ENCODE results near the gene DIP2C. TPM values are rescaled to one million over a fixed set of nuclear protein-coding genes. Genes with fewer than 3 reads are reported as not detected.

DIP2C gene
- total and polyA plus RNA-seq, 4 donors: 6.4 to 40.2 (median 23.8) TPM

- no peak overlapping the region for H3K4me3 ChIP-seq (ENCODE audit: low read length in 2 of 2)
- H3K27me3 ChIP-seq (ENCODE audit: control insufficient read depth in 1 of 2, insufficient read depth in 2 of 2, low read length in 1 of 2): no peaks in the 10 kb centered on the region
- DNase-seq: peak in 1 of 2 donors; percentile 39
- intact Hi-C loops (cut with DNase I): no loop called here
- H3K4me1 ChIP-seq (ENCODE audit: control insufficient read depth in 1 of 2, insufficient read depth in 2 of 2, low read length in 2 of 2): no peaks in the 10 kb centered on the region
- no peak for ATAC-seq (ENCODE audit: low FRiP score)
- no peak overlapping the region for H3K27ac ChIP-seq (ENCODE audit: low read depth in 1 of 2, low read length in 2 of 2)
- H3K9me3 ChIP-seq (ENCODE audit: control insufficient read depth, low read length): no peaks in the 10 kb centered on the region
- H3K36me3 ChIP-seq (ENCODE audit: control insufficient read depth in 1 of 2, insufficient read depth in 2 of 2, low read length in 1 of 2): no peaks in the 10 kb centered on the region
- 96 to 97% methylated on average over 14 to 16 of the region's 16 CpGs for WGBS, 2 donors
Observed at GRCh38 chr10:378930-379704, 310.4 kb downstream of the DIP2C start.

- H3K9me3 ChIP-seq (ENCODE audit: control insufficient read depth, low read length): no peaks in the 10 kb centered on the region
- no peaks in the 10 kb centered on the region for H3K36me3 ChIP-seq (ENCODE audit: control insufficient read depth in 1 of 2, insufficient read depth in 2 of 2, low read length in 1 of 2)
- DNase-seq: no peak
- ATAC-seq (ENCODE audit: low FRiP score): no peak
- no peaks in the 10 kb centered on the region for H3K4me1 ChIP-seq (ENCODE audit: control insufficient read depth in 1 of 2, insufficient read depth in 2 of 2, low read length in 2 of 2)
- intact Hi-C loops (cut with DNase I): no loop called here
- H3K27ac ChIP-seq (ENCODE audit: low read depth in 1 of 2, low read length in 2 of 2): no peak overlapping the region
- H3K27me3 ChIP-seq (ENCODE audit: control insufficient read depth in 1 of 2, insufficient read depth in 2 of 2, low read length in 1 of 2): no peaks in the 10 kb centered on the region
- H3K4me3 ChIP-seq (ENCODE audit: low read length in 2 of 2): no peak overlapping the region
- 91% methylated on average over 14 of the region's 14 CpGs for WGBS, 2 donors
Observed at GRCh38 chr10:378230-378929, 311.1 kb downstream of the DIP2C start.

GRCh38 chr10:377228-377627 is 312.2 kb downstream of the DIP2C start:
- WGBS, 2 donors: 60 to 66% methylated on average over 10 of the region's 10 CpGs
- no peaks in the 10 kb centered on the region for H3K4me1 ChIP-seq (ENCODE audit: control insufficient read depth in 1 of 2, insufficient read depth in 2 of 2, low read length in 2 of 2)
- intact Hi-C loops (cut with DNase I): no loop called here
- ATAC-seq (ENCODE audit: low FRiP score) (no peak), DNase-seq (no peak)
- H3K27ac ChIP-seq (ENCODE audit: low read depth in 1 of 2, low read length in 2 of 2): no peak overlapping the region
- H3K27me3 ChIP-seq (ENCODE audit: control insufficient read depth in 1 of 2, insufficient read depth in 2 of 2, low read length in 1 of 2): no peaks in the 10 kb centered on the region
- H3K9me3 ChIP-seq (ENCODE audit: control insufficient read depth, low read length): no peaks in the 10 kb centered on the region
- no peak overlapping the region for H3K4me3 ChIP-seq (ENCODE audit: low read length in 2 of 2)
- no peaks in the 10 kb centered on the region for H3K36me3 ChIP-seq (ENCODE audit: control insufficient read depth in 1 of 2, insufficient read depth in 2 of 2, low read length in 1 of 2)

- Histone ChIP-seq H3K36me3 (ENCODE audit: control insufficient read depth in 1 of 2, insufficient read depth in 2 of 2, low read length in 1 of 2) (no peaks in the 10 kb centered on the region), H3K4me1 (ENCODE audit: control insufficient read depth in 1 of 2, insufficient read depth in 2 of 2, low read length in 2 of 2) (no peaks in the 10 kb centered on the region), H3K27ac (ENCODE audit: low read depth in 1 of 2, low read length in 2 of 2) (peak overlapping the region in 1 of 2 donors; percentile 43), H3K9me3 (ENCODE audit: control insufficient read depth, low read length) (no peaks in the 10 kb centered on the region), H3K4me3 (ENCODE audit: low read length in 2 of 2) (no peak overlapping the region), H3K27me3 (ENCODE audit: control insufficient read depth in 1 of 2, insufficient read depth in 2 of 2, low read length in 1 of 2) (no peaks in the 10 kb centered on the region)
- 84 to 85% methylated on average over 35 of the region's 35 CpGs for WGBS, 2 donors
- intact Hi-C loops (cut with DNase I): no loop called here
- DNase-seq (peak in 1 of 2 donors; percentile 59), ATAC-seq (ENCODE audit: low FRiP score) (no peak)
Observed at GRCh38 chr10:375815-376505, 313.5 kb downstream of the DIP2C start.

- Histone ChIP-seq H3K9me3 (ENCODE audit: control insufficient read depth, low read length) (no peaks in the 10 kb centered on the region), H3K36me3 (ENCODE audit: control insufficient read depth in 1 of 2, insufficient read depth in 2 of 2, low read length in 1 of 2) (no peaks in the 10 kb centered on the region), H3K27me3 (ENCODE audit: control insufficient read depth in 1 of 2, insufficient read depth in 2 of 2, low read length in 1 of 2) (no peaks in the 10 kb centered on the region), H3K4me3 (ENCODE audit: low read length in 2 of 2) (no peak overlapping the region), H3K27ac (ENCODE audit: low read depth in 1 of 2, low read length in 2 of 2) (peak overlapping the region; percentile 63 to 94), H3K4me1 (ENCODE audit: control insufficient read depth in 1 of 2, insufficient read depth in 2 of 2, low read length in 2 of 2) (peaks cover 0 to under 1% of the 10 kb centered on the region in 2 donors)
- intact Hi-C loops (cut with DNase I): loop anchor here in 1 of 2 donors (5.0 kb wide), 1 partner anchor 47 kb away; no protein-coding TSS in a partner anchor
- DNase-seq: peak in 1 of 2 donors; percentile 52
- WGBS, 2 donors: 13 to 19% methylated on average over 3 of the region's 3 CpGs
- no peak for ATAC-seq (ENCODE audit: low FRiP score)
Observed at GRCh38 chr10:374354-374753, 315.1 kb downstream of the DIP2C start.

GRCh38 chr10:373526-374309 is 315.8 kb downstream of the DIP2C start:
- Histone ChIP-seq H3K36me3 (ENCODE audit: control insufficient read depth in 1 of 2, insufficient read depth in 2 of 2, low read length in 1 of 2) (no peaks in the 10 kb centered on the region), H3K4me1 (ENCODE audit: control insufficient read depth in 1 of 2, insufficient read depth in 2 of 2, low read length in 2 of 2) (peaks cover 0 to 3% of the 10 kb centered on the region in 2 donors), H3K27ac (ENCODE audit: low read depth in 1 of 2, low read length in 2 of 2) (peak overlapping the region; percentile 63 to 77), H3K4me3 (ENCODE audit: low read length in 2 of 2) (no peak overlapping the region), H3K27me3 (ENCODE audit: control insufficient read depth in 1 of 2, insufficient read depth in 2 of 2, low read length in 1 of 2) (no peaks in the 10 kb centered on the region), H3K9me3 (ENCODE audit: control insufficient read depth, low read length) (no peaks in the 10 kb centered on the region)
- ATAC-seq (ENCODE audit: low FRiP score) (no peak), DNase-seq (peak; percentile 63 to 72)
- intact Hi-C loops (cut with DNase I): loop anchor here in 1 of 2 donors (5.0 kb wide), 1 partner anchor 46 kb away; no protein-coding TSS in a partner anchor
- WGBS, 2 donors: 30 to 31% methylated on average over 8 of the region's 8 CpGs

GRCh38 chr10:373015-373414 is 316.5 kb downstream of the DIP2C start:
- H3K27ac ChIP-seq (ENCODE audit: low read depth in 1 of 2, low read length in 2 of 2): peak overlapping the region; percentile 49 to 80
- 15 to 21% methylated on average over 3 to 4 of the region's 4 CpGs for WGBS, 2 donors
- DNase-seq (peak in 1 of 2 donors; percentile 52), ATAC-seq (ENCODE audit: low FRiP score) (peak; percentile 39)
- peaks cover 0 to 3% of the 10 kb centered on the region in 2 donors for H3K4me1 ChIP-seq (ENCODE audit: control insufficient read depth in 1 of 2, insufficient read depth in 2 of 2, low read length in 2 of 2)
- H3K9me3 ChIP-seq (ENCODE audit: control insufficient read depth, low read length): no peaks in the 10 kb centered on the region
- H3K27me3 ChIP-seq (ENCODE audit: control insufficient read depth in 1 of 2, insufficient read depth in 2 of 2, low read length in 1 of 2): no peaks in the 10 kb centered on the region
- H3K36me3 ChIP-seq (ENCODE audit: control insufficient read depth in 1 of 2, insufficient read depth in 2 of 2, low read length in 1 of 2): no peaks in the 10 kb centered on the region
- H3K4me3 ChIP-seq (ENCODE audit: low read length in 2 of 2): no peak overlapping the region
- intact Hi-C loops (cut with DNase I): loop anchor here in 1 of 2 donors (5.0 kb wide), 1 partner anchor 46 kb away; no protein-coding TSS in a partner anchor

GRCh38 chr10:372566-372965 is 316.9 kb downstream of the DIP2C start:
- no peak overlapping the region for H3K4me3 ChIP-seq (ENCODE audit: low read length in 2 of 2)
- no peaks in the 10 kb centered on the region for H3K36me3 ChIP-seq (ENCODE audit: control insufficient read depth in 1 of 2, insufficient read depth in 2 of 2, low read length in 1 of 2)
- WGBS, 2 donors: 44 to 57% methylated on average over 17 of the region's 17 CpGs

More at GRCh38 chr10:372566-372965, 316.9 kb downstream of the DIP2C start:
- H3K9me3 ChIP-seq (ENCODE audit: control insufficient read depth, low read length): no peaks in the 10 kb centered on the region
- H3K27ac ChIP-seq (ENCODE audit: low read depth in 1 of 2, low read length in 2 of 2): peak overlapping the region; percentile 5 to 80
- DNase-seq: peak in 1 of 2 donors; percentile 71
- intact Hi-C loops (cut with DNase I): loop anchor here in 1 of 2 donors (5.0 kb wide), 1 partner anchor 45 kb away; no protein-coding TSS in a partner anchor
- H3K27me3 ChIP-seq (ENCODE audit: control insufficient read depth in 1 of 2, insufficient read depth in 2 of 2, low read length in 1 of 2): no peaks in the 10 kb centered on the region
- H3K4me1 ChIP-seq (ENCODE audit: control insufficient read depth in 1 of 2, insufficient read depth in 2 of 2, low read length in 2 of 2): peaks cover 0 to 3% of the 10 kb centered on the region in 2 donors
- ATAC-seq (ENCODE audit: low FRiP score): no peak
